PFSK-1 (cell line): ENCODE measurements around the gene ABCC8.

Experiments
- FOXP2 ChIP-seq: optimal IDR thresholded peaks from 2 replicates; pipeline ENCODE3; 2011; ENCODE audit warnings: borderline replicate concordance, control low read depth, inconsistent platforms; ENCODE audit not compliant: insufficient read depth; ENCODE audit errors: extremely low read length, extremely low read depth
- POLR2AphosphoS5 ChIP-seq: IDR thresholded peaks from 2 replicates; pipeline ENCODE4 v1.6.1; 2012; ENCODE audit warnings: low read depth, mild to moderate bottlenecking, control low read depth, low read length, moderate library complexity
- REST ChIP-seq, 2 experiments: IDR thresholded peaks; 2 replicates each; pipeline versions ENCODE4 v1.6.1 to v1.8.0; 2011 to 2012; ENCODE audit warnings: low read depth in 2 of 2, low read length in 2 of 2, control low read depth in 1 of 2, inconsistent platforms in 1 of 2, mild to moderate bottlenecking in 1 of 2, moderate library complexity in 1 of 2; ENCODE audit not compliant: insufficient read depth in 1 of 2
- SIN3A ChIP-seq: IDR thresholded peaks from 2 replicates; pipeline ENCODE4 v1.6.1; 2012; ENCODE audit warnings: mild to moderate bottlenecking, low read length, moderate library complexity, borderline replicate concordance; ENCODE audit not compliant: insufficient read depth
- TAF1 ChIP-seq: IDR thresholded peaks from 2 replicates; pipeline ENCODE4 v1.6.1; 2012; ENCODE audit warnings: low read length, control low read depth, borderline replicate concordance; ENCODE audit not compliant: insufficient read depth

The ABCC8 gene

GRCh38 chr11:17477361-17477760 lies 716 bp upstream of the ABCC8 start:
- TF ChIP-seq REST (IDR thresholded peaks at IDR 0.05; ENCODE audit: insufficient read depth in 1 of 2, low read depth in 2 of 2, low read length in 2 of 2), result no peak

DNA sequence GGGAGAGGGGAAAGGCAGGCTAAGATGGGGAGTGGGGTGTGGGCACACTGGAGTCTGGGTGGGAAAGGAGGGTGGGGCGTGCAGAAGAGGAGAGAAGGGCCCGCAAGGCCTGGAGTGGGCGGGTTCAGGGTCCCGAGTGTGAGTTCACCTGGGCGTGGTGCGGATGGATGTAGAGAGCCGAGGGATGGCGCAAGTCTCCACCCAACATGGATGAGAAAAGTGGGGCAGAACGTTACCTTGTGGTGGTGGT lies 364 bp upstream of the ABCC8 start:
- TF ChIP-seq FOXP2 (no peak), REST (IDR thresholded peaks at IDR 0.05; ENCODE audit: insufficient read depth in 1 of 2, low read depth in 2 of 2, low read length in 2 of 2) (no peak), POLR2AphosphoS5 (no peak), SIN3A (no peak), TAF1 (no peak)

- TF ChIP-seq POLR2AphosphoS5, result no peak
- no peak for TF ChIP-seq TAF1
- no peak for TF ChIP-seq SIN3A
- no peak for TF ChIP-seq REST (IDR thresholded peaks at IDR 0.05; ENCODE audit: insufficient read depth in 1 of 2, low read depth in 2 of 2, low read length in 2 of 2)
- no peak for TF ChIP-seq FOXP2
Observed at GRCh38 chr11:17475666-17476316, 854 bp downstream of the ABCC8 start.

DNA sequence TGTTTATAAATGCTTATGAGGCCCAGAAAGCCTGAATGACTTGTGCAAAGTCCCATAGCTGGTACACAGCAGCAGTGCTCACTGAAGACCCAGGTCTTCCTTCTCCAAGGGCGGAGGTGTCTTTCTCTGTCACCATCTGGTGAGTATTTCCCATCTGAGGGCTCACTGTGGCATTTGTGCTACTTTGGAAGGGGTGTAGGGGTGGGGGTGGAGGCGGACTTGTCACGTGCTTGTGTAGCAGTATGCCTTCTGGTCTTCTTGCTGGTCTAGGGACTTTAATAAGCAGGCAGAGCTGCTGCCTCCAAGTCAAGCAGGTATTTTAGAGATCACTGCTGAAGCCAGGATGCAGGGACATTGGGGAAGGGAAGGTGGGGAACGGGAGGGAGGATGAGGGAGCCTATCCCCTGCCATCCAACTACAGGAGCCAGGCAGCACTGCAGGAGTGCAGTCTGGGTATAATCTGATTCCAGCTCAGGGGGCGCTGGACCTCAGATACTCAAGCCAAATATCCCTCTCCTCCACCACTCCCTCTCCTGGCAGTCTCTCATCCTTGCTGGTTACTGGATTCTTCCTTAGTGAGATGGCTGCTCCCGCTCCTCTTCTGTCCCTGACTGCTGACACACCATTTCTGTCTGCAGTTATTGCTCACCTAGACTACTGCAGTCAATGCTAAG lies 3.4 kb downstream of the ABCC8 start:
- TF ChIP-seq TAF1, result no peak

- TF ChIP-seq POLR2AphosphoS5, result no peak
- no peak for TF ChIP-seq SIN3A
- no peak for TF ChIP-seq TAF1
- TF ChIP-seq FOXP2, result no peak
- TF ChIP-seq REST (IDR thresholded peaks at IDR 0.05; ENCODE audit: insufficient read depth in 1 of 2, low read depth in 2 of 2, low read length in 2 of 2), result no peak
Observed at GRCh38 chr11:17472467-17472866, 4.2 kb downstream of the ABCC8 start.

GRCh38 chr11:17471501-17471900 lies 5.1 kb downstream of the ABCC8 start:
- no peak for TF ChIP-seq POLR2AphosphoS5
- TF ChIP-seq TAF1, result no peak
- TF ChIP-seq SIN3A, result no peak
- TF ChIP-seq REST (IDR thresholded peaks at IDR 0.05; ENCODE audit: insufficient read depth in 1 of 2, low read depth in 2 of 2, low read length in 2 of 2), result no peak
- no peak for TF ChIP-seq FOXP2
